ENCODE measurements around the gene C2CD2L. TPM values are rescaled to one million over a fixed set of nuclear protein-coding genes. Genes with fewer than 3 reads are reported as not detected.

Gene C2CD2L
- total RNA-seq, 2 donors from 2014 or later: 5.1 to 9.0 TPM

GRCh38 chr11:119118227-119118626 lies 11.1 kb downstream of the C2CD2L start:
- DNase-seq (ENCODE audit: low spot score): no peak
- Histone ChIP-seq H3K27me3 (replicated peaks; ENCODE audit: insufficient read depth) (no peaks in the 10 kb centered on the region), H3K36me3 (no peaks in the 10 kb centered on the region), H3K9me3 (no peaks in the 10 kb centered on the region), H3K27ac (no peak overlapping the region), H3K4me1 (replicated peaks) (peaks cover 8% of the 10 kb centered on the region), H3K4me3 (no peak overlapping the region)
- intact Hi-C loops (cut with DNase I): no loop called here
- 96% methylated on average over 5 of the region's 5 CpGs for WGBS
- no peak for TF ChIP-seq POLR2A (IDR thresholded peaks at IDR 0.05)
- TF ChIP-seq CTCF (IDR thresholded peaks at IDR 0.05): no peak
- TF ChIP-seq POLR2AphosphoS5 (IDR thresholded peaks at IDR 0.05): no peak

DNA sequence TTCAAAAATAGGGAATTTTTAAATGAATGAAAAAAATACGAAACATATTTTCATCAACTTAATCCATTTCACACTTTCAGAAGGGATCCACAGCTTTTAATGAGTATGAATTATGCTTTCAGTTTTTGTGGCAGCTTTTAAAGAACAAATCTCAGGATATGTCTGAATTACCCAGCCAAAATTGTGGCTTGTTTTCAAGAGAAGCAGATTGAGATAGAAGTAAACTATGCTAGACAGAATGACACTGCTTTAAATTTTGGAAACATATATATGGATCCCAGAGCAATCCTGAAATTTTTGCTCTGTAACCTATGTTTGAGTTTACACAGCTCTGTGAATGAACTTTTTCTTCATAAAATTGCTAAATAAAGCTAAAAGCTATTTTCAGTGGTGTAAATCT lies 11.8 kb downstream of the C2CD2L start:
- Histone ChIP-seq H3K27ac (no peak overlapping the region), H3K9me3 (no peaks in the 10 kb centered on the region), H3K27me3 (replicated peaks; ENCODE audit: insufficient read depth) (no peaks in the 10 kb centered on the region), H3K36me3 (no peaks in the 10 kb centered on the region), H3K4me1 (replicated peaks) (peaks cover 8% of the 10 kb centered on the region), H3K4me3 (no peak overlapping the region)
- intact Hi-C loops (cut with DNase I): no loop called here
- 94% methylated on average over 1 of the region's 1 CpG for WGBS
- DNase-seq (ENCODE audit: low spot score): no peak
- TF ChIP-seq CTCF (IDR thresholded peaks at IDR 0.05): no peak
- TF ChIP-seq POLR2A (IDR thresholded peaks at IDR 0.05): no peak
- TF ChIP-seq POLR2AphosphoS5 (IDR thresholded peaks at IDR 0.05): no peak

- no peaks in the 10 kb centered on the region for H3K9me3 ChIP-seq
- peaks cover 8% of the 10 kb centered on the region for H3K4me1 ChIP-seq (replicated peaks)
- H3K36me3 ChIP-seq: no peaks in the 10 kb centered on the region
- intact Hi-C loops (cut with DNase I): no loop called here
- peak overlapping the region; percentile 79 to 88 for H3K4me3 ChIP-seq
- H3K27me3 ChIP-seq (replicated peaks; ENCODE audit: insufficient read depth): no peaks in the 10 kb centered on the region
- peak overlapping the region; percentile 69 to 77 for H3K27ac ChIP-seq
- WGBS: 12% methylated on average over 5 of the region's 5 CpGs
- TF ChIP-seq CTCF (IDR thresholded peaks at IDR 0.05) (no peak), POLR2AphosphoS5 (IDR thresholded peaks at IDR 0.05) (no peak), POLR2A (IDR thresholded peaks at IDR 0.05) (no peak)
- no peak for DNase-seq (ENCODE audit: low spot score)
Measured at GRCh38 chr11:119120639-119121007, 13.5 kb downstream of the C2CD2L start.

DNA sequence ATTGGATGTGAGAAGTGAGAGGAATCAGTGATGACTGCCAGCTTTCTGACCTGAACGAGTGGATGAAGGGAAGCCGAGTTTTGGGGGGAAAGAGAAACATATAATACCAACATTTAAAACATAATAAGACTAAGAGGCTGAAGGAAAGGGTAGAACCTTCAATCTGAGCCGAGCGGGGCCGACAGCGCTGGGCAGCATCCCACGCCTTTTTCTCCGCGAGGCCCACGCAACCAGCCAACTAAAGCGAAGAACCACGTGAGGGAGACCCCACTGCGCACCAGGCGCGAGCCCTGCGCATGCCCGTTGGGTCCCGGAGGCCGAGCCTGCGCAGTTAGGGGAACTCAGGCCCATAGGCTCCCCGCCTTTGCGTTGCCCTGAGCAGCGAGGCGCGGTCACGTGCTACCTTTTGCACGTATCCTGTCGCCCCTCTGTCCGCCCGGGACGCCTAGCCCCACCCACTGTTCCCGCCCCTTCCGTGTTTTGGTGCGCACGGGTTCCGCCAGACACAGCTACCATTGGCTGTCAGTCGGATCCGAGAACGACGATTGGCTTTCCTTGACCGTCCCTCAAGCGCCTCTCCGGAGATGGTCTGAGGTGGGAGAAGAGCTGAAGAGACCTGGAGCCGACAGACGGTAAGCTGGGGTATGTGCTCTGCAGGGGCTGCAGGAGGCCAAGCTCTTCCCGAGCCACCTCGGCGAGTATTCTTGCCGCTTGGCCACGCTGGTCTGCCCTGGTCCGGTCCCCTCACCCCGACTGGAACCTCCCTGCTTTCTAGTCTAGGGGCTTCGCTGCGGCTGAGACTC lies 14.1 kb downstream of the C2CD2L start, which contains the start of gene HINFP:
Gene HINFP, plus strand, starts transcription at position 573 of the 803 bp plus-strand sequence. CDS start 5,365 bp downstream, outside the sequence.
- intact Hi-C loops (cut with DNase I): no loop called here
- H3K4me3 ChIP-seq: peak within 1 kb of the TSS; percentile 79 to 88
- WGBS: under 1% methylated on average over 46 of the region's 54 CpGs

More for the DNA sequence above, 14.1 kb downstream of the C2CD2L start, which contains the start of gene HINFP:
- H3K9me3 ChIP-seq: no peaks in the 10 kb centered on the region
- peak within 1 kb of the TSS; percentile 69 to 77 for H3K27ac ChIP-seq
- DNase-seq (ENCODE audit: low spot score): peak; percentile 100
- peaks cover 8% of the 10 kb centered on the region for H3K4me1 ChIP-seq (replicated peaks)
- H3K36me3 ChIP-seq: no peaks in the 10 kb centered on the region
- TF ChIP-seq POLR2A (IDR thresholded peaks at IDR 0.05) (peak; percentile 52), POLR2AphosphoS5 (IDR thresholded peaks at IDR 0.05) (peak; percentile 96), CTCF (IDR thresholded peaks at IDR 0.05) (no peak)
- no peaks in the 10 kb centered on the region for H3K27me3 ChIP-seq (replicated peaks; ENCODE audit: insufficient read depth)
